ENCODE measurements around the gene CNBP. TPM values are rescaled to one million over a fixed set of nuclear protein-coding genes. Genes with fewer than 3 reads are reported as not detected.

CNBP gene
- 379 TPM for polyA plus RNA-seq (2013, experiment 1 of 2)
- polyA plus RNA-seq (2013, experiment 2 of 2): 385 TPM

DNA sequence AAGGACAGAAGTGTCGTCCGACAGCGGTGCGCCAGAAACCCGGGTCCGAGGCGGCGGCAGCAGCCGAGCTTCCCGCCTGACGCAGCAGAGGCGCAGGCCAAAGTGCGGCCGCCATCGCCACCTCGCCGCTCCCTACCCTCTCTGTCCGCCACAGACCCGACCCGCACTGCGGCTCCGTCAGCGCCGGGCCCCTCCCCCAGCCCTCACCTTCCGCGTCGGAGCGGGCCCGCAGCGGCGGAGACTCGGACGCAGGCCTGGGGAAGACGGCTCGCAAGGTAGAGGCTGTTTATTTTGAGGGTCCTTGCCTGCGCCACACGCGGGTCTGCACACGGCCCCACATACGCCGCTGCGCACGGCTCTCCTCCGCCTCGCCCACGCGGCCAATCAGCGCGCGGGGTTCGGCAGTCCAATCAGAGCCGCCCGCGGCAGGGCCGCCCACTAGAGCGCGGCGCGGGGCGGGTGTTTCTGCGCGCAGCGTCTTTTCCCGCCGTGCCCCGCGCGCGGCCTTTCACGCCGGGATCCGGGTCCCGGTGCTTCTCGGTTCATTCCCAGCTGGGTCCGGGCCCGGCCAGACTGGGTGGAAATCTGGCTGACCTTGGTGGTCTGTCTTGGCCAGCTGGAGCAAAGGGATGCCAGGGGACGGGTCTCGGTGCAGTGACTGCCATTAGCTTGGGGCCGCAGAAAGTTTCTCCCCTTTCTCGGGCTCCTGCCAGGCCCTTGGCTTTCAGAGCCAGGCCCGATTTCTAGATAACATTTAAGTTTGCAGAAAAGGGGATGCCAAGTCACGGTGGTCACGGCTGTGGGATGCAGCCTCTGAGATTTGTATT is at the start of gene CNBP:
Gene CNBP, minus strand, starts transcription at position 328 of the 827 bp plus-strand sequence. CDS start 12,139 bp downstream, outside the sequence.
- Histone ChIP-seq H4K91ac (ENCODE audit: low read depth, low read length, poor library complexity) (peak within 1 kb of the TSS; percentile 79), H3K23ac (ENCODE audit: low read depth, low read length, poor library complexity) (peak within 1 kb of the TSS; percentile 100), H3K36me3 (replicated peaks in 1 of 2; ENCODE audit: control insufficient read depth in 2 of 2, insufficient read depth in 2 of 2, low read length in 2 of 2) (peaks cover 5 to 36% of the 10 kb centered on the region in 2 donors), H3K27me3 (ENCODE audit: control insufficient read depth in 3 of 3, insufficient read depth in 3 of 3, low read depth in 1 of 3, low read length in 3 of 3) (no peaks in the 10 kb centered on the region), H2BK5ac (ENCODE audit: low read length) (peak within 1 kb of the TSS; percentile 96), H3K14ac (ENCODE audit: low read length) (peak within 1 kb of the TSS; percentile 72), H2AFZ (ENCODE audit: low read length) (peak within 1 kb of the TSS; percentile 97), H2AK5ac (ENCODE audit: low read depth, low read length) (peak within 1 kb of the TSS; percentile 100), H3K27ac (replicated peaks; ENCODE audit: low read length) (peak within 1 kb of the TSS; percentile 92), H3K4ac (ENCODE audit: low read length) (peak within 1 kb of the TSS; percentile 100), H2BK12ac (ENCODE audit: low read length) (no peak within 1 kb of the TSS), H3K4me1 (ENCODE audit: control insufficient read depth in 2 of 2, insufficient read depth in 1 of 2, low read depth in 1 of 2, low read length in 2 of 2) (peaks cover 1 to 10% of the 10 kb centered on the region in 2 donors), H2BK120ac (ENCODE audit: low read depth, low read length) (peak within 1 kb of the TSS; percentile 56), H3K18ac (ENCODE audit: low read length) (peak within 1 kb of the TSS; percentile 100), H3K4me3 (ENCODE audit: low read length in 2 of 2) (peak within 1 kb of the TSS; percentile 95 to 98), H3K4me2 (ENCODE audit: insufficient read depth, low read length, poor library complexity, severe bottlenecking) (peak within 1 kb of the TSS; percentile 80), H3K79me1 (ENCODE audit: low read depth, low read length) (peaks cover 7% of the 10 kb centered on the region), H2BK15ac (ENCODE audit: low read length) (peak within 1 kb of the TSS; percentile 64), H3K9me3 (replicated peaks in 1 of 2; ENCODE audit: control insufficient read depth in 2 of 2, insufficient read depth in 1 of 2, low read depth in 1 of 2, low read length in 2 of 2) (no peaks in the 10 kb centered on the region), H3K9ac (ENCODE audit: low read depth, low read length, poor library complexity) (peak within 1 kb of the TSS; percentile 99), H4K8ac (ENCODE audit: low read depth, low read length) (peak within 1 kb of the TSS; percentile 52)
- WGBS, 2 donors (ENCODE audit: extremely low coverage in 2 of 2, insufficient read length in 2 of 2, insufficient replicate concordance in 1 of 2): no CpG with 5 or more reads among the region's 83 CpGs
- peak; percentile 91 for DNase-seq (ENCODE audit: low spot score)

- H3K36me3 ChIP-seq (replicated peaks in 1 of 2; ENCODE audit: control insufficient read depth in 2 of 2, insufficient read depth in 2 of 2, low read length in 2 of 2): no peaks in the 10 kb centered on the region
- H2BK120ac ChIP-seq (ENCODE audit: low read depth, low read length): no peak overlapping the region
- H2BK15ac ChIP-seq (ENCODE audit: low read length): no peak overlapping the region
- no peak overlapping the region for H3K18ac ChIP-seq (ENCODE audit: low read length)
- no peak for DNase-seq (ENCODE audit: low spot score)
- H3K4me1 ChIP-seq (ENCODE audit: control insufficient read depth in 2 of 2, insufficient read depth in 1 of 2, low read depth in 1 of 2, low read length in 2 of 2): peaks cover 0 to 2% of the 10 kb centered on the region in 2 donors
- H3K9ac ChIP-seq (ENCODE audit: low read depth, low read length, poor library complexity): no peak overlapping the region
- H3K4ac ChIP-seq (ENCODE audit: low read length): no peak overlapping the region
- H2AK5ac ChIP-seq (ENCODE audit: low read depth, low read length): peak overlapping the region; percentile 46
- no peak overlapping the region for H3K14ac ChIP-seq (ENCODE audit: low read length)
- no peak overlapping the region for H2AFZ ChIP-seq (ENCODE audit: low read length)
- no peaks in the 10 kb centered on the region for H3K27me3 ChIP-seq (ENCODE audit: control insufficient read depth in 3 of 3, insufficient read depth in 3 of 3, low read depth in 1 of 3, low read length in 3 of 3)
- H2BK12ac ChIP-seq (ENCODE audit: low read length): no peak overlapping the region
- H3K4me3 ChIP-seq (ENCODE audit: low read length in 2 of 2): no peak overlapping the region
- H4K91ac ChIP-seq (ENCODE audit: low read depth, low read length, poor library complexity): no peak overlapping the region
- WGBS, 2 donors (ENCODE audit: extremely low coverage in 2 of 2, insufficient read length in 2 of 2, insufficient replicate concordance in 1 of 2): no CpG with 5 or more reads among the region's 10 CpGs
- no peaks in the 10 kb centered on the region for H3K79me1 ChIP-seq (ENCODE audit: low read depth, low read length)
- no peak overlapping the region for H2BK5ac ChIP-seq (ENCODE audit: low read length)
- no peak overlapping the region for H3K23ac ChIP-seq (ENCODE audit: low read depth, low read length, poor library complexity)
- no peak overlapping the region for H4K8ac ChIP-seq (ENCODE audit: low read depth, low read length)
- H3K4me2 ChIP-seq (ENCODE audit: insufficient read depth, low read length, poor library complexity, severe bottlenecking): no peak overlapping the region
- no peak overlapping the region for H3K27ac ChIP-seq (replicated peaks; ENCODE audit: low read length)
- H3K9me3 ChIP-seq (replicated peaks in 1 of 2; ENCODE audit: control insufficient read depth in 2 of 2, insufficient read depth in 1 of 2, low read depth in 1 of 2, low read length in 2 of 2): no peaks in the 10 kb centered on the region
These were observed 47.8 kb upstream of the CNBP start for GRCh38 chr3:129231331-129232119.

- H2BK5ac ChIP-seq (ENCODE audit: low read length): no peak overlapping the region
- H4K8ac ChIP-seq (ENCODE audit: low read depth, low read length): no peak overlapping the region
- no peak overlapping the region for H3K4ac ChIP-seq (ENCODE audit: low read length)
- H2BK12ac ChIP-seq (ENCODE audit: low read length): no peak overlapping the region
- H3K23ac ChIP-seq (ENCODE audit: low read depth, low read length, poor library complexity): no peak overlapping the region
- H4K91ac ChIP-seq (ENCODE audit: low read depth, low read length, poor library complexity): no peak overlapping the region
- no peak overlapping the region for H3K27ac ChIP-seq (replicated peaks; ENCODE audit: low read length)
- no peaks in the 10 kb centered on the region for H3K36me3 ChIP-seq (replicated peaks in 1 of 2; ENCODE audit: control insufficient read depth in 2 of 2, insufficient read depth in 2 of 2, low read length in 2 of 2)
- no peak overlapping the region for H3K18ac ChIP-seq (ENCODE audit: low read length)
- H2BK15ac ChIP-seq (ENCODE audit: low read length): no peak overlapping the region
- DNase-seq (ENCODE audit: low spot score): no peak
- H3K27me3 ChIP-seq (ENCODE audit: control insufficient read depth in 3 of 3, insufficient read depth in 3 of 3, low read depth in 1 of 3, low read length in 3 of 3): no peaks in the 10 kb centered on the region
- H3K4me3 ChIP-seq (ENCODE audit: low read length in 2 of 2): no peak overlapping the region
- H3K14ac ChIP-seq (ENCODE audit: low read length): no peak overlapping the region
- no peaks in the 10 kb centered on the region for H3K79me1 ChIP-seq (ENCODE audit: low read depth, low read length)
- no peak overlapping the region for H3K4me2 ChIP-seq (ENCODE audit: insufficient read depth, low read length, poor library complexity, severe bottlenecking)
- no peak overlapping the region for H2AK5ac ChIP-seq (ENCODE audit: low read depth, low read length)
- H3K4me1 ChIP-seq (ENCODE audit: control insufficient read depth in 2 of 2, insufficient read depth in 1 of 2, low read depth in 1 of 2, low read length in 2 of 2): peaks cover 0 to 2% of the 10 kb centered on the region in 2 donors
- no peak overlapping the region for H3K9ac ChIP-seq (ENCODE audit: low read depth, low read length, poor library complexity)
- WGBS, 2 donors (ENCODE audit: extremely low coverage in 2 of 2, insufficient read length in 2 of 2, insufficient replicate concordance in 1 of 2): no CpG with 5 or more reads among the region's 7 CpGs
- no peaks in the 10 kb centered on the region for H3K9me3 ChIP-seq (replicated peaks in 1 of 2; ENCODE audit: control insufficient read depth in 2 of 2, insufficient read depth in 1 of 2, low read depth in 1 of 2, low read length in 2 of 2)
- no peak overlapping the region for H2AFZ ChIP-seq (ENCODE audit: low read length)
- no peak overlapping the region for H2BK120ac ChIP-seq (ENCODE audit: low read depth, low read length)
These were observed 46.8 kb upstream of the CNBP start for GRCh38 chr3:129230311-129231019.

Data from neuronal stem cell (in vitro differentiated cells).